Activated naive CD4-positive, alpha-beta T cell treated with anti-CD3 and anti-CD28 coated beads for 36 hours (primary cell): ENCODE measurements around the gene DAPK3. TPM values are rescaled to one million over a fixed set of nuclear protein-coding genes. Genes with fewer than 3 reads are reported as not detected.

Experiments
- CTCF ChIA-PET: fragments of 350-600 bp; sonication (Branson Sonifier 250); formaldehyde crosslinking; loops from one replicate; lab custom pipeline; 2021; ENCODE audit warnings: antibody characterized with exemption; lab: Charles Lee
- DNase-seq: peaks from one replicate; pipeline ENCODE4 v3.0.0-alpha.2; 2020
- H3K27ac Mint-ChIP-seq: one replicate; pipeline ENCODE4 v1.8.0; 2021; ENCODE audit warnings: mild to moderate bottlenecking, mixed read lengths
- H3K27me3 Mint-ChIP-seq: one replicate; pipeline ENCODE4 v1.8.0; 2021; ENCODE audit warnings: low read depth, mixed read lengths
- H3K36me3 Mint-ChIP-seq: one replicate; pipeline ENCODE4 v1.8.0; 2021; ENCODE audit warnings: low read depth, mixed read lengths
- H3K4me1 Mint-ChIP-seq: one replicate; pipeline ENCODE4 v1.8.0; 2021; ENCODE audit warnings: low read depth, mixed read lengths
- H3K4me3 Mint-ChIP-seq: one replicate; pipeline ENCODE4 v1.8.0; 2021; ENCODE audit warnings: mild to moderate bottlenecking, moderate library complexity, mixed read lengths
- H3K9me3 Mint-ChIP-seq: one replicate; pipeline ENCODE4 v1.8.0; 2021; ENCODE audit warnings: mixed read lengths
- intact Hi-C: fragments of 100-400 bp; cut with micrococcal nuclease; formaldehyde crosslinking; loops from one replicate; pipeline ENCODE4 v1.15.1; 2023
- total RNA-seq, 2 experiments: library from RNA; stranded (reverse); gene quantifications; one replicate each; pipeline ENCODE4 v1.2.3, GENCODE V29; 2021

Gene DAPK3
- total RNA-seq, 2 experiments from 2014 or later = 19.3 to 19.6 TPM

GRCh38 chr19:3990815-3991117 is 19.9 kb upstream of the DAPK3 start:
- intact Hi-C loops = loop anchor here (1.0 kb wide), 1 partner anchor 17 kb away; the partner anchor contains the start of gene PIAS4
- CTCF ChIA-PET = interaction anchor here (0.9 kb wide), 1 partner anchor 211 kb away, joined by 3 read pairs; no protein-coding TSS in a partner anchor
- DNase-seq = no peak
- H3K27me3 Mint-ChIP-seq = no peaks in the 10 kb centered on the region
- no peaks in the 10 kb centered on the region for H3K9me3 Mint-ChIP-seq
- peak overlapping the region; percentile 50 for H3K4me3 Mint-ChIP-seq
- H3K36me3 Mint-ChIP-seq = no peaks in the 10 kb centered on the region
- H3K27ac Mint-ChIP-seq = no peak overlapping the region
- H3K4me1 Mint-ChIP-seq = peaks cover 18% of the 10 kb centered on the region

DNA sequence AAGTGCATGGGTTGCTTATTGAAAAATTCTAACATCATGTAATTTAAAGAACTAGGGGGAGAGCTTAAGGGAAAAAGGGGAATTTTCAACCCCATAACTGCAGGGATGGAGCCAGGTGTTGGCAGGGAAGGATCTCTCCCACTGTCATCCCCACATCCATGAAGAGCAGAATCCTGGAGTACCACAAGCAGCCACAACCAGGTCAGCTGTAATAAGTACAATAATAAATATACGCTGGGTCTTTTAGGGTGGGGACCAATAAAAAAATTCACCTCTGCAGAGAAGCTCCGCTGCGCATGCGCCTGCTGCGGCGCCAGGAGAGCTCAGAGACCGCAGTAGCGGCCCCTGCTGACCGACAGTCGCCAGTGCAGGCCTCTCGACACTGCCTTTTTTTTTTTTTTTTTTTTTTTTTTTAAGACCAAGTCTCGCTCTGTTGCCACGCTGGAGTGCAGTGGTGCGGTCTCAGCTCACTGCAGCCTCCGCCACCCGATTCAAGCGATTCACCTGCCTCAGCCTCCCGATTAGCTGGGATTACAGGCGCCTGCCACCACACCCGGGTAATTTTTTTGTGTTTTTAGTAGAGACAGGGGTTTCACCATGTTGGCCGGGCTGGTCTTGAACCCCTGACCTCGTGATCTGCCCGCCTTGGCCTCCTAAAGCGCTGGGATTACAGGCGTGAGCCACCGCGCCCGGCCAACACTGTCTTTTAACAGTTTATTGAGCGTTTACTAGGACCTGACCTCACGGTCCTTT is 16.9 kb upstream of the DAPK3 start:
- Mint-ChIP-seq H3K4me3 (peak overlapping the region; percentile 91), H3K9me3 (no peaks in the 10 kb centered on the region), H3K27ac (peak overlapping the region; percentile 56), H3K36me3 (peaks cover 24% of the 10 kb centered on the region), H3K27me3 (no peaks in the 10 kb centered on the region), H3K4me1 (peaks cover 40% of the 10 kb centered on the region)
- CTCF ChIA-PET = interaction anchor here (0.6 to 1.7 kb wide), 20 partner anchors 9 to 1793 kb away, joined by 3 to 18 read pairs (median 4); partner anchors contain the start of genes APBA3, DAPK3, FEM1A and MRPL54
- peak; percentile 92 for DNase-seq
- intact Hi-C loops = loop anchor here (2.0 to 5.0 kb wide), 6 partner anchors 17 to 925 kb away; partner anchors contain the start of genes APBA3, DAPK3, MAP2K2 and MFSD12

DNA sequence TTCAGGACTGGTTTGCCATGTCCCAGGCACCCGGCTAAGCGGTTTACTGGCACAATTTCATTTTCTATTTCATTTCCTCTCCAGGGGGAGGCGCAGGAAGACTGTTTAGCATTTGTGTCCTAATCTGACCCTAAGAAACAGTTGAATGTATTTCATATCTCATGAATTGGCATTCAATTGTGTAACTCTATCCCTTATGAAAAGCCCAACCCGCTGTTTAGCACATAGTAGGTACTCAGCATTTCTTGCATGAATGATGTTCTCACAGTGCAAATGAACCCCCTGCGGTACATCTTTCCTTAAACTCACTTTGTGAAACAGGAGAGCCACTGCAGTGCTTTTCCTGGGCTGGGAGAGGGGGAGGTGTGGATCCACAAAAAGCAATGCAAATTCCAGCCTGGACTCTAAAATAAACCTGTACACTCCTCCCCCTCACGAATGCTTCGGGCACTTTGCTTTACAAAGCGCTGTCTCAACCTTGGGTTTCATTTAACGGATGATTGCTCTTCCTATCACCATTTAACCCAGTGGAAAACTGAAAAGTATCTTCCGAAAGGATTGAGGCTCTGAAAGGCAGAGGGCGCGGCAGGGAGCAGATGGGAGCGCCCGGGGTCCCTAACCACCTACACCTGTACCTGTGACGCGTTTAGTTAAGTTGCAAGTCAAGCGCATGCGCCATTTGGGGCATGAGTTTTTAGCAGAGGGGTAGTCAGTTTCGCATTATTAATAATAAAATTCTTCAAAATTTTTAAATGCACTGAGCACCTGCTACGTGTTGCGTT is 15.6 kb upstream of the DAPK3 start:
- DNase-seq = peak; percentile 81
- Mint-ChIP-seq H3K36me3 (peaks cover 36% of the 10 kb centered on the region), H3K9me3 (no peaks in the 10 kb centered on the region), H3K27me3 (no peaks in the 10 kb centered on the region), H3K27ac (peak overlapping the region; percentile 94), H3K4me3 (peak overlapping the region; percentile 91), H3K4me1 (peaks cover 49% of the 10 kb centered on the region)
- CTCF ChIA-PET = interaction anchor here (1.0 to 1.1 kb wide), 2 partner anchors 15 to 130 kb away, joined by 3 read pairs; partner anchors contain the start of gene DAPK3
- intact Hi-C loops = loop anchor here (1.0 to 5.0 kb wide), 9 partner anchors 16 to 926 kb away; partner anchors contain the start of genes APBA3, DAPK3, MAP2K2 and MFSD12

- intact Hi-C loops = loop anchor here (1.0 to 5.0 kb wide), 11 partner anchors 15 to 927 kb away; partner anchors contain the start of genes APBA3, DAPK3, MAP2K2 and MFSD12
- H3K27ac Mint-ChIP-seq = peak overlapping the region; percentile 94
- peak overlapping the region; percentile 91 for H3K4me3 Mint-ChIP-seq
- H3K27me3 Mint-ChIP-seq = no peaks in the 10 kb centered on the region
- CTCF ChIA-PET = interaction anchor here (0.6 to 1.1 kb wide), 5 partner anchors 15 to 215 kb away, joined by 3 read pairs; partner anchors contain the start of gene DAPK3
- H3K4me1 Mint-ChIP-seq = peaks cover 53% of the 10 kb centered on the region
- no peak for DNase-seq
- H3K9me3 Mint-ChIP-seq = no peaks in the 10 kb centered on the region
- H3K36me3 Mint-ChIP-seq = peaks cover 42% of the 10 kb centered on the region
Measured at GRCh38 chr19:3985643-3986259, 14.9 kb upstream of the DAPK3 start.

- CTCF ChIA-PET = interaction anchor here (0.6 to 1.1 kb wide), 5 partner anchors 14 to 216 kb away, joined by 3 read pairs; partner anchors contain the start of gene DAPK3
- Mint-ChIP-seq H3K9me3 (no peaks in the 10 kb centered on the region), H3K36me3 (peaks cover 43% of the 10 kb centered on the region), H3K27me3 (no peaks in the 10 kb centered on the region), H3K27ac (peak within 1 kb of the TSS; percentile 94), H3K4me3 (peak within 1 kb of the TSS; percentile 91), H3K4me1 (peaks cover 52% of the 10 kb centered on the region)
- intact Hi-C loops = loop anchor here (1.0 to 5.0 kb wide), 7 partner anchors 82 to 927 kb away; partner anchors contain the start of genes APBA3, MAP2K2, MFSD12 and MRPL54
- peak; percentile 88 for DNase-seq
Measured at GRCh38 chr19:3984908-3985642, 14.2 kb upstream of the DAPK3 start, which contains the start of gene EEF2. EEF2 (minus strand) TSS chr19:3985463; CDS start chr19:3985380, 83 bp downstream.

GRCh38 chr19:3984584-3984907 is 13.6 kb upstream of the DAPK3 start:
- intact Hi-C loops = loop anchor here (2.0 kb wide), 1 partner anchor 82 kb away; the partner anchor contains the start of gene ZBTB7A
- CTCF ChIA-PET = interaction anchor here (0.6 kb wide), 1 partner anchor 242 kb away, joined by 3 read pairs; no protein-coding TSS in a partner anchor
- Mint-ChIP-seq H3K27me3 (no peaks in the 10 kb centered on the region), H3K27ac (peak overlapping the region; percentile 94), H3K9me3 (no peaks in the 10 kb centered on the region), H3K36me3 (peaks cover 47% of the 10 kb centered on the region), H3K4me3 (peak overlapping the region; percentile 91), H3K4me1 (peaks cover 52% of the 10 kb centered on the region)
- DNase-seq = no peak

GRCh38 chr19:3983936-3984583 is 13.2 kb upstream of the DAPK3 start:
- peaks cover 57% of the 10 kb centered on the region for H3K4me1 Mint-ChIP-seq
- peaks cover 52% of the 10 kb centered on the region for H3K36me3 Mint-ChIP-seq
- H3K27me3 Mint-ChIP-seq = no peaks in the 10 kb centered on the region
- H3K9me3 Mint-ChIP-seq = no peaks in the 10 kb centered on the region
- H3K4me3 Mint-ChIP-seq = peak overlapping the region; percentile 91
- H3K27ac Mint-ChIP-seq = peak overlapping the region; percentile 94
- no peak for DNase-seq
- intact Hi-C loops = loop anchor here (2.0 kb wide), 1 partner anchor 83 kb away; the partner anchor contains the start of gene ZBTB7A
- CTCF ChIA-PET = interaction anchor here (0.6 kb wide), 1 partner anchor 242 kb away, joined by 3 read pairs; no protein-coding TSS in a partner anchor

DNA sequence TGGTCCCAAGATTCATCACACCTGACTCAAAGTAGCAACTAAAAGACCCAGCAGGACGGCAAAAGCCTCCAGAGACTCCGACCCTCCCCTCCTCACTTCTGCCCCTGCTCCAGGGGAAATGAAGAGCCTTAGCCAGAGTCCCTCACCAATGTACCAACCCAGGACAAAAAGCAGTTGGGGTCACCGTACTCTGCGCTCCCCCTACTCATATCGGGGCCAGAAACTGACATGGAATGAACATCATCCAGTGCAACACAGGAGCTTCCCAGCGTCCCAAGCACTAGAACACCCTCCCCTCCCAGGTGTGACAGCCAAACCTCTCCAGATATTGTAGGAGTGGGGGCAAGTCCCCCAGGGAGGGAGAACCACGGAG is 12.6 kb upstream of the DAPK3 start:
- Mint-ChIP-seq H3K36me3 (peaks cover 55% of the 10 kb centered on the region), H3K4me3 (peak overlapping the region; percentile 91)

GRCh38 chr19:3982701-3983541 is 12.0 kb upstream of the DAPK3 start:
- H3K4me1 Mint-ChIP-seq = peaks cover 61% of the 10 kb centered on the region
- H3K27me3 Mint-ChIP-seq = no peaks in the 10 kb centered on the region
- peak overlapping the region; percentile 91 for H3K4me3 Mint-ChIP-seq
- no peaks in the 10 kb centered on the region for H3K9me3 Mint-ChIP-seq
- CTCF ChIA-PET = no interaction called here
- intact Hi-C loops = no loop called here
- DNase-seq = no peak
- H3K36me3 Mint-ChIP-seq = peaks cover 59% of the 10 kb centered on the region
- peak overlapping the region; percentile 94 for H3K27ac Mint-ChIP-seq

More for the DNA sequence above, 12.6 kb upstream of the DAPK3 start:
- DNase-seq = no peak
- intact Hi-C loops = no loop called here
- peak overlapping the region; percentile 94 for H3K27ac Mint-ChIP-seq
- CTCF ChIA-PET = no interaction called here
- H3K9me3 Mint-ChIP-seq = no peaks in the 10 kb centered on the region
- H3K27me3 Mint-ChIP-seq = no peaks in the 10 kb centered on the region
- H3K4me1 Mint-ChIP-seq = peaks cover 59% of the 10 kb centered on the region
